Uterus (tissue), 4 donors: ENCODE measurements around the gene ICAM2. TPM values are rescaled to one million over a fixed set of nuclear protein-coding genes. Genes with fewer than 3 reads are reported as not detected.

Source experiments
- total RNA-seq, 4 donors: library from RNA; depleted of rRNA in 3 of 4; stranded (reverse); fragments of >200 nt in 3 of 4; gene quantifications; one replicate each; pipeline versions ENCODE4 v1.1.0 to v1.2.4, GENCODE V29; 2014 to 2023
- donor health status: DM: yes; HTN: yes; CAD: no.

The ICAM2 gene
- total RNA-seq, 4 donors from 2014 or later: 20.6 to 108 (median 42.4) TPM

Other genes with a start within 250 kb of the ICAM2 start
- 10 to 100 TPM; 15.1 to 91.5 (median 49.3) TPM for gene CCDC47, start 247.0 kb downstream of the ICAM2 start, total RNA-seq
- gene DDX42, start 246.5 kb downstream of the ICAM2 start, total RNA-seq: 100 to 1,000 TPM in 3 of 4 donors, 10 to 100 TPM in 1; 89.9 to 180 (median 150) TPM
- gene PSMC5, start 193.2 kb downstream of the ICAM2 start, total RNA-seq: 100 to 1,000 TPM in 1 of 4 donors, 10 to 100 TPM in 3; 12.6 to 103 (median 40.2) TPM
- gene FTSJ3, start 193.0 kb downstream of the ICAM2 start, total RNA-seq: 10 to 100 TPM; 29.7 to 64.7 (median 53.3) TPM
- gene SMARCD2, start 177.9 kb downstream of the ICAM2 start, total RNA-seq: 100 to 1,000 TPM in 2 of 4 donors, 10 to 100 TPM in 2; 72.9 to 205 (median 101) TPM
- gene CSH2, start 147.0 kb downstream of the ICAM2 start, total RNA-seq: not detected
- not detected for gene GH2, start 138.7 kb downstream of the ICAM2 start, total RNA-seq
- not detected for gene CSH1, start 124.1 kb downstream of the ICAM2 start, total RNA-seq
- gene CSHL1, start 109.4 kb downstream of the ICAM2 start, total RNA-seq: not detected
- gene GH1, start 101.8 kb downstream of the ICAM2 start, total RNA-seq: not detected
- gene CD79B, start 88.3 kb downstream of the ICAM2 start, total RNA-seq: 10 to 100 TPM in 1 of 4 donors, 1 to 10 TPM in 2, under 1 TPM in 1; 0.29 to 13.4 (median 4.9) TPM
- under 1 TPM in 2 of 4 donors, not detected in 2; 0.14 to 0.24 TPM for gene SCN4A, start 47.7 kb downstream of the ICAM2 start, total RNA-seq
- gene PRR29, start 22.3 kb downstream of the ICAM2 start, total RNA-seq: 1 to 10 TPM in 2 of 4 donors, under 1 TPM in 1, not detected in 1; 0.29 to 2.8 (median 1.5) TPM
- gene ERN1, start 109.5 kb upstream of the ICAM2 start, total RNA-seq: 10 to 100 TPM in 3 of 4 donors, 1 to 10 TPM in 1; 4.4 to 56.5 (median 15.0) TPM
- 10 to 100 TPM; 23.8 to 43.4 (median 35.6) TPM for gene TEX2, start 242.6 kb upstream of the ICAM2 start, total RNA-seq